Measurements from ENCODE around the gene SIRT3.

Gene SIRT3

GRCh38 chr11:270451-271318 is 34.5 kb upstream of the SIRT3 start:
- DNase-seq (ENCODE audit: low read depth) = no peak

GRCh38 chr11:269146-269890 is 33.2 kb upstream of the SIRT3 start:
- DNase-seq (ENCODE audit: low read depth) = no peak

GRCh38 chr11:268716-269145 is 32.6 kb upstream of the SIRT3 start:
- peak; percentile 63 for DNase-seq (ENCODE audit: low read depth)

GRCh38 chr11:267491-267994 is 31.4 kb upstream of the SIRT3 start:
- DNase-seq (ENCODE audit: low read depth) = peak; percentile 26

- DNase-seq (ENCODE audit: low read depth) = no peak
These were observed 30.7 kb upstream of the SIRT3 start for GRCh38 chr11:266676-267439.

GRCh38 chr11:261624-262023 is 25.5 kb upstream of the SIRT3 start:
- DNase-seq (ENCODE audit: low read depth) = no peak

- DNase-seq (ENCODE audit: low read depth) = no peak
These were observed 23.3 kb upstream of the SIRT3 start for GRCh38 chr11:259413-259812.

GRCh38 chr11:257766-258493 is 21.8 kb upstream of the SIRT3 start:
- DNase-seq (ENCODE audit: low read depth) = no peak

- DNase-seq (ENCODE audit: low read depth) = no peak
These were observed 21.0 kb upstream of the SIRT3 start for GRCh38 chr11:256952-257737.

- no peak for DNase-seq (ENCODE audit: low read depth)
These were observed 19.7 kb upstream of the SIRT3 start for GRCh38 chr11:255816-256215.

- no peak for DNase-seq (ENCODE audit: low read depth)
These were observed 19.0 kb upstream of the SIRT3 start for GRCh38 chr11:255176-255575.

- DNase-seq (ENCODE audit: low read depth) = no peak
These were observed 17.7 kb upstream of the SIRT3 start for GRCh38 chr11:253886-254270.

GRCh38 chr11:253160-253885 is 17.2 kb upstream of the SIRT3 start:
- DNase-seq (ENCODE audit: low read depth) = no peak

- DNase-seq (ENCODE audit: low read depth) = no peak
These were observed 16.5 kb upstream of the SIRT3 start for GRCh38 chr11:252666-253065.

- DNase-seq (ENCODE audit: low read depth) = no peak
These were observed 15.4 kb upstream of the SIRT3 start for GRCh38 chr11:251550-251949.

GRCh38 chr11:250740-251299 is 14.7 kb upstream of the SIRT3 start:
- DNase-seq (ENCODE audit: low read depth) = no peak

GRCh38 chr11:250274-250673 is 14.1 kb upstream of the SIRT3 start:
- DNase-seq (ENCODE audit: low read depth) = no peak

- DNase-seq (ENCODE audit: low read depth) = no peak
These were observed 12.9 kb upstream of the SIRT3 start for GRCh38 chr11:249062-249461.

GRCh38 chr11:244376-244775 is 8.2 kb upstream of the SIRT3 start:
- DNase-seq (ENCODE audit: low read depth) = no peak

GRCh38 chr11:241634-242033 is 5.5 kb upstream of the SIRT3 start:
- no peak for DNase-seq (ENCODE audit: low read depth)

Measured in CMK (cell line).